ENCODE data around the gene FGFR3. TPM values are rescaled to one million over a fixed set of nuclear protein-coding genes. Genes with fewer than 3 reads are reported as not detected.

FGFR3 gene
- polyA plus RNA-seq, 1 experiment, result 0.06 TPM

DNA sequence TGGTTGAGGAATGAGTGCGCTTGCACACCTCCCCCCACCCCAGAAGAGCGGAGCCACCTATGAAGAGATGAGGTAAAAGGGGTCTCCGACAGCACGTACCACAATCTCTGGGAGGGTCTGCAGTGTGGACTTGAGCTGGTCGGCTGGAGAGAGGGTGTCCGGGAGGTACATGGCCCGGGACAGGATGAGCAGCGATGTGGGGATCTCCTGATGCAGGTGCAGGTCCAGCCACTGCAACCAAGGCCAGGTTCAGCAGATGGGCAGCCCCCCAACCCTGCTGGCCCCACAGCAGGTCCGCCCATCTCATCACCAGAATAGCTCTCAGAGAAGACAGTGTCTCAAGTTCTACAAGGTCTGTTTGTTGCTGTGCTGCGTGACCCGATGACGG is 30.4 kb downstream of the FGFR3 start:
- ChIA-PET CTCF (no interaction called here), POLR2A (no interaction called here)
- TF ChIP-seq, protein P1, sequence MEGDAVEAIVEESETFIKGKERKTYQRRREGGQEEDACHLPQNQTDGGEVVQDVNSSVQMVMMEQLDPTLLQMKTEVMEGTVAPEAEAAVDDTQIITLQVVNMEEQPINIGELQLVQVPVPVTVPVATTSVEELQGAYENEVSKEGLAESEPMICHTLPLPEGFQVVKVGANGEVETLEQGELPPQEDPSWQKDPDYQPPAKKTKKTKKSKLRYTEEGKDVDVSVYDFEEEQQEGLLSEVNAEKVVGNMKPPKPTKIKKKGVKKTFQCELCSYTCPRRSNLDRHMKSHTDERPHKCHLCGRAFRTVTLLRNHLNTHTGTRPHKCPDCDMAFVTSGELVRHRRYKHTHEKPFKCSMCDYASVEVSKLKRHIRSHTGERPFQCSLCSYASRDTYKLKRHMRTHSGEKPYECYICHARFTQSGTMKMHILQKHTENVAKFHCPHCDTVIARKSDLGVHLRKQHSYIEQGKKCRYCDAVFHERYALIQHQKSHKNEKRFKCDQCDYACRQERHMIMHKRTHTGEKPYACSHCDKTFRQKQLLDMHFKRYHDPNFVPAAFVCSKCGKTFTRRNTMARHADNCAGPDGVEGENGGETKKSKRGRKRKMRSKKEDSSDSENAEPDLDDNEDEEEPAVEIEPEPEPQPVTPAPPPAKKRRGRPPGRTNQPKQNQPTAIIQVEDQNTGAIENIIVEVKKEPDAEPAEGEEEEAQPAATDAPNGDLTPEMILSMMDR (IDR thresholded peaks at IDR 0.05; ENCODE audit: low read depth, low read length), result no peak
- Histone ChIP-seq H3K4me3 (ENCODE audit: low read depth, low read length) (no peak overlapping the region), H3K27ac (ENCODE audit: low read depth, low read length) (no peak overlapping the region), H3K27me3 (ENCODE audit: control insufficient read depth, insufficient read depth, low read length) (no peaks in the 10 kb centered on the region), H3K9me3 (ENCODE audit: control insufficient read depth, insufficient read depth, low read length) (no peaks in the 10 kb centered on the region)
- no peak for DNase-seq (ENCODE audit: low read depth, low spot score)

DNA sequence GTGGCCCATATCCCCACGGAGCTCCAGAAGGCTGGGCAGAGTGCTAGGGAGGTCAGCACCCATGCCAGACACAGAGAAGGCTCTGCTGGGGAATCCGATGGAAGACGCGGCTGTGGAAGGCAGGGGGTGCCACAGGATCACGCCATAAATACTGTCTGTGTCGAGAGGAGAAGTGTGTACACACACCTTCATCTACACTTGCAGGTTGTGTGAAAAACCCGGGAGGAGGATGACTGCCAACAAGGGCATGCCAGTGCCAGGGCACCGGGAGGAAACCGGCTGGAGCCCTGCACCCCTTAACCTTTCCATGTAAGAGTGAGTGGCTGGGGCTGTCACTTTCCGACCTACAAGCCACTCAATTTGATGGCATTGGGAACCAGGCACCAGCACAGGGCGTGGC is 31.7 kb downstream of the FGFR3 start:
- no peak for DNase-seq (ENCODE audit: low read depth, low spot score)
- ChIA-PET POLR2A (no interaction called here), CTCF (no interaction called here)
- H3K4me3 ChIP-seq (ENCODE audit: low read depth, low read length), result no peak overlapping the region
- no peak overlapping the region for H3K27ac ChIP-seq (ENCODE audit: low read depth, low read length)
- H3K27me3 ChIP-seq (ENCODE audit: control insufficient read depth, insufficient read depth, low read length), result no peaks in the 10 kb centered on the region
- no peaks in the 10 kb centered on the region for H3K9me3 ChIP-seq (ENCODE audit: control insufficient read depth, insufficient read depth, low read length)
- TF ChIP-seq, protein P1 (IDR thresholded peaks at IDR 0.05; ENCODE audit: low read depth, low read length), result no peak

DNA sequence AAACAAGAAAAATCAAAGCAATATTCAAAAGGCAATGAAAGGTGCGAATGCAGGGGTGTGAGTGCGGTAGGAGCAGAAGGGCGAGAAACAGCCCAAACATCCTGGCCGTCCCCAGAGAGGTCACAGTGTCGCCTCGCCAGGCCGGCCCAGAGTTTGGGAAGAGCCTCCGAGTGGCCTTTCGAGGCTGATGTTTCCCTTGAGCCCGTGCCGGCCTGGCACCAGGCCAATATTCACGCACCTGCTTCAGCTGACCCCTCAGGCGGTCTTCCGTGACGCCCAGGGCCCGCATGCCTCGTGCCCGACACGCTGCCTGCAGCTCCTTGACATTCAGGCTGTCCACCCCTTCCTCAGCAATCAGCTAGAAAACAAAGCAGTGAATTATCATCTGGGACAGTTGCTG is 32.2 kb downstream of the FGFR3 start:
- Histone ChIP-seq H3K9me3 (ENCODE audit: control insufficient read depth, insufficient read depth, low read length) (no peaks in the 10 kb centered on the region), H3K27ac (ENCODE audit: low read depth, low read length) (no peak overlapping the region), H3K4me3 (ENCODE audit: low read depth, low read length) (no peak overlapping the region), H3K27me3 (ENCODE audit: control insufficient read depth, insufficient read depth, low read length) (no peaks in the 10 kb centered on the region)
- TF ChIP-seq, protein P1 (IDR thresholded peaks at IDR 0.05; ENCODE audit: low read depth, low read length), result no peak
- CTCF ChIA-PET, result no interaction called here
- POLR2A ChIA-PET, result no interaction called here
- no peak for DNase-seq (ENCODE audit: low read depth, low spot score)

DNA sequence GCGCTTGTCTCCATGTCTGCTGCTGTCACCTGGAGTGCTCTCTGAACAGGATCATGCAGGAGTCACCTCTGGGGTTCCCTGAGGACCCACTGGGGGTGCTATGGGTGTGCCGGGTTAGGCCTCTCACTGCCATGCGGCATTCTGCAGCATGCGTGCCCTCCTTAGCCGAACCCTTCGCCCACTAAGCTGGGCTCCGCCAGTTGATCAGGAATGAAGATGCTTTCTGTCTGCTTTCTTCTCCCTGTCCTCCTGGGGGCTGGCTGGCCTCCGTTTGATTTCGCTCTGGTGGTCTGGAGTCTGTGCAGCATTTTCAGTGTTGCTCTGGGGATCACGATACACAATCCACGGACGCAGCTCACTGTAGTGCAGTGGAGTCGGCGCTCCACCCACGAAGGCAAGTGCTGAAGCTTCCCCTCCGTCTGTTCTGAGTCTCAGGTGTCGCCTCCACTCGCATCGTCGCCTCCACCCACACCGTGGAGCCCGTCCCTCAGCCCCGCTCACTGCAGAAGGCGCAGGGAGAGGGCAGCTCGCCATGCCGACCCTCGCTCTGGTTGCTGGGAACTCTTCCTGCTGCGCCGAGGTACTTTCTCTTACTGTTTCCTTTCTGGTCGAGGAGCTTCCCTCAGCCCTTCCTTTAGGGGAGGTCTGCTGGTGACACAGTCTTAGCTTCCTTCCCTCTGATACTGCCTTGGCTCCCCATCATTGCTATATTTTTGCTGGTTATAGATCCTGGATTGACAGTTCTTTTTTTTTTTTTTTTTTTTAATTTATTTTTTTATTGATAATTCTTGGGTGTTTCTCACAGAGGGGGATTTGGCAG is 33.6 kb downstream of the FGFR3 start:
- no peak overlapping the region for H3K27ac ChIP-seq (ENCODE audit: low read depth, low read length)
- DNase-seq (ENCODE audit: low read depth, low spot score), result no peak
- ChIA-PET POLR2A (no interaction called here), CTCF (interaction anchor here (1.0 kb wide), 1 partner anchor 73 kb away, joined by 3 read pairs; no protein-coding TSS in a partner anchor)
- no peak overlapping the region for H3K4me3 ChIP-seq (ENCODE audit: low read depth, low read length)
- H3K27me3 ChIP-seq (ENCODE audit: control insufficient read depth, insufficient read depth, low read length), result no peaks in the 10 kb centered on the region
- TF ChIP-seq, protein P1 (IDR thresholded peaks at IDR 0.05; ENCODE audit: low read depth, low read length), result no peak
- H3K9me3 ChIP-seq (ENCODE audit: control insufficient read depth, insufficient read depth, low read length), result no peaks in the 10 kb centered on the region

DNA sequence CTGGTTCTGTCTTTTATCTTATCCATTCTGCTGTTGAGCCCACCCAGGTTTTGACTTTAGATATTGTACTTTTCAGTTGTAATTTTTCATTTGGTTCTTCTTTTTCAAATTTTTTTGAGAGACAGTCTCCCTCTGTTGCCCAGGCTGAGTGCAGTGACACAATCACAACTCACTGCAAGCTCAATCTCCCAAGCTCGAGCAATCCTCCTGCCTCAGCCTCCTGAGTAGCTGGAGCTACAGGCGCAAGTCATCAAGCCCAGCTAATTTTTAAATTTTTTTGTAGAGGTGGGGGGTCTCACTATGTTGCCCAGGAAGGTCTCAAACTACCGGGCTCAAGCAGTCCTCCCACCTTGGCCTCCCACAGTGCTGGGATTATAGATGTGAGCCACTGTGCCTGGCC is 37.1 kb downstream of the FGFR3 start:
- TF ChIP-seq, protein P1 (IDR thresholded peaks at IDR 0.05; ENCODE audit: low read depth, low read length), result no peak
- Histone ChIP-seq H3K4me3 (ENCODE audit: low read depth, low read length) (no peak overlapping the region), H3K27ac (ENCODE audit: low read depth, low read length) (no peak overlapping the region), H3K27me3 (ENCODE audit: control insufficient read depth, insufficient read depth, low read length) (no peaks in the 10 kb centered on the region), H3K9me3 (ENCODE audit: control insufficient read depth, insufficient read depth, low read length) (no peaks in the 10 kb centered on the region)
- POLR2A ChIA-PET, result no interaction called here
- DNase-seq (ENCODE audit: low read depth, low spot score), result no peak
- CTCF ChIA-PET, result interaction anchor here (1.8 kb wide), 1 partner anchor 69 kb away, joined by 4 read pairs; no protein-coding TSS in a partner anchor

Data from AG04450 (cell line).